UCSD-AML1 (cell line): ENCODE measurements around the gene UTS2B.
"Not testable (repeated sequence)": the region's sequence is repeated elsewhere in the genome, so short reads cannot be mapped to it uniquely, and the experiment has no call there.

Experiments used
- DNase-seq: peaks from one replicate; lab custom pipeline; 2025; ENCODE audit not compliant: unreplicated experiment; lab: John Stamatoyannopoulos, UW

UTS2B gene

GRCh38 chr3:191282251-191283185, 47.8 kb downstream of the UTS2B start:
- DNase-seq = no peak

GRCh38 chr3:191280882-191281281, 49.4 kb downstream of the UTS2B start:
- DNase-seq = no peak

- DNase-seq = no peak
These were observed 50.2 kb downstream of the UTS2B start for GRCh38 chr3:191280111-191280510.

- no peak for DNase-seq
These were observed 54.6 kb downstream of the UTS2B start for GRCh38 chr3:191275751-191276150.

GRCh38 chr3:191275244-191275643, 55.1 kb downstream of the UTS2B start:
- not testable (repeated sequence) for DNase-seq

GRCh38 chr3:191269289-191270085, 60.8 kb downstream of the UTS2B start:
- no peak for DNase-seq

GRCh38 chr3:191268737-191269136, 61.6 kb downstream of the UTS2B start:
- no peak for DNase-seq

GRCh38 chr3:191263850-191264249, 66.5 kb downstream of the UTS2B start:
- no peak for DNase-seq

GRCh38 chr3:191263365-191263764, 67.0 kb downstream of the UTS2B start:
- no peak for DNase-seq

- DNase-seq = no peak
These were observed 67.7 kb downstream of the UTS2B start for GRCh38 chr3:191262650-191263049.

GRCh38 chr3:191261304-191261638, 69.1 kb downstream of the UTS2B start:
- DNase-seq = no peak

- DNase-seq = no peak
These were observed 69.7 kb downstream of the UTS2B start for GRCh38 chr3:191260431-191261303.

- no peak for DNase-seq
These were observed 70.8 kb downstream of the UTS2B start for GRCh38 chr3:191259486-191259885.

- no peak for DNase-seq
These were observed 73.0 kb downstream of the UTS2B start for GRCh38 chr3:191257286-191257685.

GRCh38 chr3:191256405-191256804, 73.9 kb downstream of the UTS2B start:
- no peak for DNase-seq

- DNase-seq = no peak
These were observed 75.2 kb downstream of the UTS2B start for GRCh38 chr3:191255156-191255555.

GRCh38 chr3:191254098-191254873, 76.0 kb downstream of the UTS2B start:
- DNase-seq = no peak

- no peak for DNase-seq
These were observed 77.1 kb downstream of the UTS2B start for GRCh38 chr3:191253089-191253799.

GRCh38 chr3:191246630-191247029, 83.7 kb downstream of the UTS2B start:
- no peak for DNase-seq

GRCh38 chr3:191246034-191246433, 84.3 kb downstream of the UTS2B start:
- peak; percentile 18 for DNase-seq
